Gastroesophageal sphincter (tissue), 3 donors: ENCODE data around the gene PCGF1.

Experiments
- EP300 ChIP-seq: sonication (generic); formaldehyde crosslinking; IDR thresholded peaks from one replicate; pipeline ENCODE4 v1.6.1; 2017; ENCODE audit warnings: antibody characterized with exemption, mild to moderate bottlenecking
- POLR2A ChIP-seq, 2 donors: fragments of 450-650 bp; IDR thresholded peaks; one replicate each; pipeline ENCODE4 v1.6.1; 2017; ENCODE audit warnings: antibody characterized with exemption in 2 of 2, mild to moderate bottlenecking in 2 of 2, moderate library complexity in 1 of 2
- TF ChIP-seq, protein P1 (sequence below), 4 experiments: fragments of 200-600 bp in 2 of 4; fragments of 450-650 bp in 2 of 4; sonication (generic) in 1 of 4; IDR thresholded peaks; one replicate each; pipeline ENCODE4 v1.5.1; 2017 to 2019; ENCODE audit warnings: antibody characterized with exemption in 4 of 4, mild to moderate bottlenecking in 2 of 4, moderate library complexity in 2 of 4

DNA sequence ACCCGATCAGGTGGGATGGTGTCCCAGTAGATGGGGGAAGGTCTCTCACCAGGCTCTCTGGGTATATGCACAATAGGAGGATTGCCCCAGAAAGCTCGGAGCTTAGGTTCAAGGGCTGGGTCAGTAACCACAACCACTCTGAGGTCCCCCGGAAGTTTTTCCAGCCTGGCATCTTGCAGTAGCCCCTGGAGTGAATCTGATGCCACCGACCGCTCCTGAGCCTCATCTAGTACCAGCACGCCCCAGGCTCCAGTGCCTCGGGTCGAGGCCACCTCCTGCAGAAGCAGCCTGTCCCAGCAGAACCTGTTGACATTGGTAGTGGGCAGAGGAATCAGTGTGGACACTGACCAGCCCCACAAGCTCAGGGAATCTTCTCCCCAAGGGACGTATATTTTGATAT is 16.5 kb upstream of the PCGF1 start:
- TF ChIP-seq, protein P1, sequence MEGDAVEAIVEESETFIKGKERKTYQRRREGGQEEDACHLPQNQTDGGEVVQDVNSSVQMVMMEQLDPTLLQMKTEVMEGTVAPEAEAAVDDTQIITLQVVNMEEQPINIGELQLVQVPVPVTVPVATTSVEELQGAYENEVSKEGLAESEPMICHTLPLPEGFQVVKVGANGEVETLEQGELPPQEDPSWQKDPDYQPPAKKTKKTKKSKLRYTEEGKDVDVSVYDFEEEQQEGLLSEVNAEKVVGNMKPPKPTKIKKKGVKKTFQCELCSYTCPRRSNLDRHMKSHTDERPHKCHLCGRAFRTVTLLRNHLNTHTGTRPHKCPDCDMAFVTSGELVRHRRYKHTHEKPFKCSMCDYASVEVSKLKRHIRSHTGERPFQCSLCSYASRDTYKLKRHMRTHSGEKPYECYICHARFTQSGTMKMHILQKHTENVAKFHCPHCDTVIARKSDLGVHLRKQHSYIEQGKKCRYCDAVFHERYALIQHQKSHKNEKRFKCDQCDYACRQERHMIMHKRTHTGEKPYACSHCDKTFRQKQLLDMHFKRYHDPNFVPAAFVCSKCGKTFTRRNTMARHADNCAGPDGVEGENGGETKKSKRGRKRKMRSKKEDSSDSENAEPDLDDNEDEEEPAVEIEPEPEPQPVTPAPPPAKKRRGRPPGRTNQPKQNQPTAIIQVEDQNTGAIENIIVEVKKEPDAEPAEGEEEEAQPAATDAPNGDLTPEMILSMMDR (IDR thresholded peaks at IDR 0.05), result no peak
- no peak for TF ChIP-seq POLR2A (IDR thresholded peaks at IDR 0.05)
- no peak for TF ChIP-seq EP300
